T-helper 2 cell (primary cell): ENCODE measurements around the gene RSPO1.

Source experiments
- DNase-seq, 5 experiments: peaks; one replicate each; pipeline versions ENCODE4 v3.0.0 to v3.0.0-alpha.2; 2012 to 2022

Gene RSPO1

GRCh38 chr1:37564892-37565291 lies 69.8 kb downstream of the RSPO1 start:
- no peak for DNase-seq

GRCh38 chr1:37562984-37563383 lies 71.7 kb downstream of the RSPO1 start:
- no peak for DNase-seq
